ENCODE measurements around the gene TMEM253.

TMEM253 gene

DNA sequence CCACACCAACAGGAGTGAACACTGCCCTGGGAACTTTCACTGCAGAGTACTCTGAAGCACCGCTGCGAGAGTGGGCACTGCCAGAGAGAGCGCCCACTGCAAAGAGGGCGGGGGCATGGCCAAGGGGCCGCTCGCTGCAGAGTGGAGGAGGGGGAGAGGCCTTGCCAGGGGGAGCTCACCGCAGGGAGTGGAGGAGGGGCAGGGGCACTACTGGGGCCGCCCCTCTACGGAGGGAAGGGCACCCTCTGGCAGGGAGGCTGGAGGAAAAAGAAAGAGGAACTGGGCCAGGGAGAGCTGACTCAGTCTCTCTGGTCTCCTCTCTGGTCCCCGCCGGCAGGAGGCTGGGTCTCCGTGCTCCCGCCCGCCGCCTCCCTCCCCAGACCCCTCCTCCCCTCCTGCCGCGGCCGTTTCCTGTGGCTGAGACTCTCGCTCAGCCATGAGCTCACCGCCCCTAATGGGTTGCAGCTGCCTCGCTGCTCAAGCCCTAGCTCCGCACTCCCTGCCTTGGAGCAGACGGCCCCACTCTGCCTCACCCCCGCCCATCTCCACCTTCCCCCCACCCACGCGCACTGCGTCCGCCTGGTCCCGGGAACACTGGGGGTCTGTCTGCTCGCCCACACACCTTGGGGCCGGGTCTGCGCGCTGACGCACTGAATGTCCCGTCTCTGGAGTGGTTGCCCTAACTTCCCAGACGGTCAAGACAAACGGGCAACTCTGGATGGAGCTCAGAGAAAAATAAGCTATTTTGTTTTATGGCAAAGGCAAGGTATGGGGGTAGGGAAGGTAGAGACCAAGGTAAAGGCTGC lies 29.4 kb upstream of the TMEM253 start (continued):
- TF ChIP-seq ZFP69B (tag by site-specific recombination; IDR thresholded peaks at IDR 0.05): peak; percentile 49; the same call in 1 of the 2 replicates
- TF ChIP-seq, protein P1, sequence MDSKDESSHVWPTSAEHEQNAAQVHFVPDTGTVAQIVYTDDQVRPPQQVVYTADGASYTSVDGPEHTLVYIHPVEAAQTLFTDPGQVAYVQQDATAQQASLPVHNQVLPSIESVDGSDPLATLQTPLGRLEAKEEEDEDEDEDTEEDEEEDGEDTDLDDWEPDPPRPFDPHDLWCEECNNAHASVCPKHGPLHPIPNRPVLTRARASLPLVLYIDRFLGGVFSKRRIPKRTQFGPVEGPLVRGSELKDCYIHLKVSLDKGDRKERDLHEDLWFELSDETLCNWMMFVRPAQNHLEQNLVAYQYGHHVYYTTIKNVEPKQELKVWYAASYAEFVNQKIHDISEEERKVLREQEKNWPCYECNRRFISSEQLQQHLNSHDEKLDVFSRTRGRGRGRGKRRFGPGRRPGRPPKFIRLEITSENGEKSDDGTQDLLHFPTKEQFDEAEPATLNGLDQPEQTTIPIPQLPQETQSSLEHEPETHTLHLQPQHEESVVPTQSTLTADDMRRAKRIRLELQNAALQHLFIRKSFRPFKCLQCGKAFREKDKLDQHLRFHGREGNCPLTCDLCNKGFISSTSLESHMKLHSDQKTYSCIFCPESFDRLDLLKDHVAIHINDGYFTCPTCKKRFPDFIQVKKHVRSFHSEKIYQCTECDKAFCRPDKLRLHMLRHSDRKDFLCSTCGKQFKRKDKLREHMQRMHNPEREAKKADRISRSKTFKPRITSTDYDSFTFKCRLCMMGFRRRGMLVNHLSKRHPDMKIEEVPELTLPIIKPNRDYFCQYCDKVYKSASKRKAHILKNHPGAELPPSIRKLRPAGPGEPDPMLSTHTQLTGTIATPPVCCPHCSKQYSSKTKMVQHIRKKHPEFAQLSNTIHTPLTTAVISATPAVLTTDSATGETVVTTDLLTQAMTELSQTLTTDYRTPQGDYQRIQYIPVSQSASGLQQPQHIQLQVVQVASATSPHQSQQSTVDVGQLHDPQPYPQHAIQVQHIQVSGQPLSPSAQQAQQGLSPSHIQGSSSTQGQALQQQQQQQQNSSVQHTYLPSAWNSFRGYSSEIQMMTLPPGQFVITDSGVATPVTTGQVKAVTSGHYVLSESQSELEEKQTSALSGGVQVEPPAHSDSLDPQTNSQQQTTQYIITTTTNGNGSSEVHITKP (tag by site-specific recombination; IDR thresholded peaks at IDR 0.05): peak; percentile 89
- TF ChIP-seq WT1 (tag by site-specific recombination; IDR thresholded peaks at IDR 0.05): peak; percentile 60; the same call in 1 of the 2 replicates
- TF ChIP-seq ZNF24 (tag by site-specific recombination; IDR thresholded peaks at IDR 0.05): no peak; the same call in none of the 2 replicates
- 0 out of 2 replicates have a peak, but pooled peaks have one; percentile 72 for TF ChIP-seq KLF1 (tag by site-specific recombination; IDR thresholded peaks at IDR 0.05)
- 0 out of 2 replicates have a peak, but pooled peaks have one; percentile 42 for TF ChIP-seq KLF7 (tag by site-specific recombination; IDR thresholded peaks at IDR 0.05; ENCODE audit: borderline replicate concordance)
- TF ChIP-seq, protein P2, sequence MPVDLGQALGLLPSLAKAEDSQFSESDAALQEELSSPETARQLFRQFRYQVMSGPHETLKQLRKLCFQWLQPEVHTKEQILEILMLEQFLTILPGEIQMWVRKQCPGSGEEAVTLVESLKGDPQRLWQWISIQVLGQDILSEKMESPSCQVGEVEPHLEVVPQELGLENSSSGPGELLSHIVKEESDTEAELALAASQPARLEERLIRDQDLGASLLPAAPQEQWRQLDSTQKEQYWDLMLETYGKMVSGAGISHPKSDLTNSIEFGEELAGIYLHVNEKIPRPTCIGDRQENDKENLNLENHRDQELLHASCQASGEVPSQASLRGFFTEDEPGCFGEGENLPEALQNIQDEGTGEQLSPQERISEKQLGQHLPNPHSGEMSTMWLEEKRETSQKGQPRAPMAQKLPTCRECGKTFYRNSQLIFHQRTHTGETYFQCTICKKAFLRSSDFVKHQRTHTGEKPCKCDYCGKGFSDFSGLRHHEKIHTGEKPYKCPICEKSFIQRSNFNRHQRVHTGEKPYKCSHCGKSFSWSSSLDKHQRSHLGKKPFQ (tag by site-specific recombination; IDR thresholded peaks at IDR 0.05): 0 out of 2 replicates have a peak, but pooled peaks have one; percentile 32
- TF ChIP-seq ZBTB8A (tag by site-specific recombination; IDR thresholded peaks at IDR 0.05): peak; percentile 75
- TF ChIP-seq ZNF266 (tag by site-specific recombination; IDR thresholded peaks at IDR 0.05; ENCODE audit: low read depth): no peak
- TF ChIP-seq EGR2 (tag by site-specific recombination; IDR thresholded peaks at IDR 0.05; ENCODE audit: low read depth): peak; percentile 82
- no peak for TF ChIP-seq ZNF354C (tag by site-specific recombination; IDR thresholded peaks at IDR 0.05; ENCODE audit: borderline replicate concordance, low read depth)
- TF ChIP-seq, protein P3, sequence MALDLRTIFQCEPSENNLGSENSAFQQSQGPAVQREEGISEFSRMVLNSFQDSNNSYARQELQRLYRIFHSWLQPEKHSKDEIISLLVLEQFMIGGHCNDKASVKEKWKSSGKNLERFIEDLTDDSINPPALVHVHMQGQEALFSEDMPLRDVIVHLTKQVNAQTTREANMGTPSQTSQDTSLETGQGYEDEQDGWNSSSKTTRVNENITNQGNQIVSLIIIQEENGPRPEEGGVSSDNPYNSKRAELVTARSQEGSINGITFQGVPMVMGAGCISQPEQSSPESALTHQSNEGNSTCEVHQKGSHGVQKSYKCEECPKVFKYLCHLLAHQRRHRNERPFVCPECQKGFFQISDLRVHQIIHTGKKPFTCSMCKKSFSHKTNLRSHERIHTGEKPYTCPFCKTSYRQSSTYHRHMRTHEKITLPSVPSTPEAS (tag by site-specific recombination; IDR thresholded peaks at IDR 0.05): no peak; the same call in 1 of the 2 replicates
- TF ChIP-seq KLF16 (tag by site-specific recombination; IDR thresholded peaks at IDR 0.05): peak; percentile 87
- TF ChIP-seq, protein P4, sequence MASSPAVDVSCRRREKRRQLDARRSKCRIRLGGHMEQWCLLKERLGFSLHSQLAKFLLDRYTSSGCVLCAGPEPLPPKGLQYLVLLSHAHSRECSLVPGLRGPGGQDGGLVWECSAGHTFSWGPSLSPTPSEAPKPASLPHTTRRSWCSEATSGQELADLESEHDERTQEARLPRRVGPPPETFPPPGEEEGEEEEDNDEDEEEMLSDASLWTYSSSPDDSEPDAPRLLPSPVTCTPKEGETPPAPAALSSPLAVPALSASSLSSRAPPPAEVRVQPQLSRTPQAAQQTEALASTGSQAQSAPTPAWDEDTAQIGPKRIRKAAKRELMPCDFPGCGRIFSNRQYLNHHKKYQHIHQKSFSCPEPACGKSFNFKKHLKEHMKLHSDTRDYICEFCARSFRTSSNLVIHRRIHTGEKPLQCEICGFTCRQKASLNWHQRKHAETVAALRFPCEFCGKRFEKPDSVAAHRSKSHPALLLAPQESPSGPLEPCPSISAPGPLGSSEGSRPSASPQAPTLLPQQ (tag by site-specific recombination; IDR thresholded peaks at IDR 0.05): peak; percentile 71
- TF ChIP-seq ZNF174 (tag by site-specific recombination; IDR thresholded peaks at IDR 0.05): no peak
- no peak for TF ChIP-seq ZNF302 (tag by site-specific recombination; IDR thresholded peaks at IDR 0.05; ENCODE audit: low read depth)
- TF ChIP-seq ZNF629 (tag by site-specific recombination; IDR thresholded peaks at IDR 0.05): peak; percentile 79
- peak; percentile 83 for TF ChIP-seq SP2 (tag by site-specific recombination; IDR thresholded peaks at IDR 0.05)
- TF ChIP-seq ZBTB17 (tag by site-specific recombination; IDR thresholded peaks at IDR 0.05): peak; percentile 94
- TF ChIP-seq ZNF830 (tag by site-specific recombination; IDR thresholded peaks at IDR 0.05; ENCODE audit: low read depth): no peak
- no peak for TF ChIP-seq ZBTB1 (tag by site-specific recombination; IDR thresholded peaks at IDR 0.05)
- TF ChIP-seq, protein P5, sequence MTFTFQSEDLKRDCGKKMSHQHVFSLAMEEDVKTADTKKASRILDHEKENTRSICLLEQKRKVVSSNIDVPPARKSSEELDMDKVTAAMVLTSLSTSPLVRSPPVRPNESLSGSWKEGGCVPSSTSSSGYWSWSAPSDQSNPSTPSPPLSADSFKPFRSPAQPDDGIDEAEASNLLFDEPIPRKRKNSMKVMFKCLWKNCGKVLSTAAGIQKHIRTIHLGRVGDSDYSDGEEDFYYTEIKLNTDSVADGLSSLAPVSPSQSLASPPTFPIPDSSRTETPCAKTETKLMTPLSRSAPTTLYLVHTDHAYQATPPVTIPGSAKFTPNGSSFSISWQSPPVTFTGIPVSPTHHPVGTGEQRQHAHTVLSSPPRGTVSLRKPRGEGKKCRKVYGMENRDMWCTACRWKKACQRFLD (tag by site-specific recombination; IDR thresholded peaks at IDR 0.05): no peak
- no peak for TF ChIP-seq KLF10 (tag by site-specific recombination; IDR thresholded peaks at IDR 0.05)
- TF ChIP-seq ZNF366 (tag by site-specific recombination; conservative IDR thresholded peaks at IDR 0.05): peak; percentile 48; the same call in 1 of the 2 replicates
- TF ChIP-seq, protein P6, sequence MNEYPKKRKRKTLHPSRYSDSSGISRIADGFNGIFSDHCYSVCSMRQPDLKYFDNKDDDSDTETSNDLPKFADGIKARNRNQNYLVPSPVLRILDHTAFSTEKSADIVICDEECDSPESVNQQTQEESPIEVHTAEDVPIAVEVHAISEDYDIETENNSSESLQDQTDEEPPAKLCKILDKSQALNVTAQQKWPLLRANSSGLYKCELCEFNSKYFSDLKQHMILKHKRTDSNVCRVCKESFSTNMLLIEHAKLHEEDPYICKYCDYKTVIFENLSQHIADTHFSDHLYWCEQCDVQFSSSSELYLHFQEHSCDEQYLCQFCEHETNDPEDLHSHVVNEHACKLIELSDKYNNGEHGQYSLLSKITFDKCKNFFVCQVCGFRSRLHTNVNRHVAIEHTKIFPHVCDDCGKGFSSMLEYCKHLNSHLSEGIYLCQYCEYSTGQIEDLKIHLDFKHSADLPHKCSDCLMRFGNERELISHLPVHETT (tag by site-specific recombination; IDR thresholded peaks at IDR 0.05): 0 out of 2 replicates have a peak, but pooled peaks have one; percentile 21
- no peak for TF ChIP-seq FEZF1 (tag by site-specific recombination; IDR thresholded peaks at IDR 0.05)
- no peak for TF ChIP-seq ZNF202 (tag by site-specific recombination; IDR thresholded peaks at IDR 0.05; ENCODE audit: borderline replicate concordance)
- no peak for TF ChIP-seq ZNF747 (tag by site-specific recombination; IDR thresholded peaks at IDR 0.05)
- TF ChIP-seq ZNF791 (tag by site-specific recombination; IDR thresholded peaks at IDR 0.05): no peak
- TF ChIP-seq ZXDB (tag by site-specific recombination; IDR thresholded peaks at IDR 0.05): peak; percentile 85

Data from HEK293 (cell line).